GM23338 (cell line): ENCODE data around the gene FHIT. TPM values are rescaled to one million over a fixed set of nuclear protein-coding genes. Genes with fewer than 3 reads are reported as not detected.

Experiments used
- ATAC-seq: fragments of 200-7000 bp; cut with Tn5 transposase; 3 replicates; pipeline ENCODE4 v1.9.1; 2020
- DNase-seq: peaks from one replicate; pipeline ENCODE4 v3.0.0-alpha.2; 2015; ENCODE audit warnings: low spot score
- H2AFZ ChIP-seq: fragments of 200-600 bp; sonication (generic); 2 replicates; pipeline ENCODE4 v1.8.0; 2016; ENCODE audit warnings: antibody characterized with exemption, mild to moderate bottlenecking, moderate library complexity
- H3F3A ChIP-seq: fragments of 200-600 bp; sonication (generic); replicated peaks from 2 replicates; pipeline ENCODE4 v1.8.0; 2017; ENCODE audit warnings: antibody characterized with exemption, mixed run types, low read depth
- H3K27ac ChIP-seq: fragments of 200-600 bp; sonication (generic); 2 replicates; pipeline ENCODE4 v1.6.1; 2016; ENCODE audit warnings: low read depth
- H3K27me3 ChIP-seq: fragments of 200-600 bp; sonication (generic); 2 replicates; pipeline ENCODE4 v1.8.0; 2016; ENCODE audit warnings: mild to moderate bottlenecking, mixed run types, moderate library complexity; ENCODE audit not compliant: insufficient read depth
- H3K36me3 ChIP-seq: fragments of 200-600 bp; sonication (generic); 2 replicates; pipeline ENCODE4 v1.8.0; 2016; ENCODE audit warnings: mild to moderate bottlenecking; ENCODE audit not compliant: insufficient read depth
- H3K4me1 ChIP-seq: fragments of 200-600 bp; sonication (generic); 2 replicates; pipeline ENCODE4 v1.8.0; 2016; ENCODE audit warnings: mild to moderate bottlenecking, moderate library complexity; ENCODE audit not compliant: insufficient read depth
- H3K4me2 ChIP-seq: fragments of 200-600 bp; sonication (generic); 2 replicates; pipeline ENCODE4 v1.7.1; 2017; ENCODE audit warnings: mixed run types
- H3K4me3 ChIP-seq: fragments of 200-600 bp; sonication (generic); 2 replicates; pipeline ENCODE4 v1.6.1; 2016; ENCODE audit warnings: mixed run types
- H3K79me2 ChIP-seq: fragments of 200-600 bp; sonication (generic); replicated peaks from 2 replicates; pipeline ENCODE4 v1.8.0; 2017; ENCODE audit warnings: mild to moderate bottlenecking; ENCODE audit not compliant: insufficient read depth
- H3K9me2 ChIP-seq: fragments of 200-600 bp; sonication (generic); 2 replicates; pipeline ENCODE4 v1.8.0; 2017; ENCODE audit not compliant: insufficient read depth
- H4K20me1 ChIP-seq: fragments of 200-600 bp; sonication (generic); replicated peaks from 2 replicates; pipeline ENCODE4 v1.8.0; 2017; ENCODE audit warnings: mild to moderate bottlenecking; ENCODE audit not compliant: insufficient read depth
- H3K27ac Mint-ChIP-seq: 2 replicates; pipeline ENCODE4 v1.8.0; 2020; ENCODE audit warnings: inconsistent platforms, mild to moderate bottlenecking, moderate library complexity, mixed read lengths
- H3K27me3 Mint-ChIP-seq: 3 replicates; pipeline ENCODE4 v1.8.0; 2022; ENCODE audit warnings: low read depth, mild to moderate bottlenecking, moderate library complexity, mixed read lengths, inconsistent platforms; ENCODE audit not compliant: insufficient read depth, poor library complexity
- H3K36me3 Mint-ChIP-seq: 3 replicates; pipeline ENCODE4 v1.8.0; 2021; ENCODE audit warnings: low read depth, mild to moderate bottlenecking, inconsistent platforms, moderate library complexity, mixed read lengths
- H3K4me1 Mint-ChIP-seq: 3 replicates; pipeline ENCODE4 v1.8.0; 2020; ENCODE audit warnings: mild to moderate bottlenecking, inconsistent platforms, mixed read lengths
- H3K4me3 Mint-ChIP-seq: 3 replicates; pipeline ENCODE4 v1.8.0; 2021; ENCODE audit warnings: moderate library complexity, mild to moderate bottlenecking, inconsistent platforms, mixed read lengths
- H3K9me3 Mint-ChIP-seq: 3 replicates; pipeline ENCODE4 v1.8.0; 2020; ENCODE audit warnings: moderate library complexity, mild to moderate bottlenecking, inconsistent platforms, mixed read lengths
- CREB1 ChIP-seq: fragments of 250-450 bp; sonication (Bioruptor Pico); IDR thresholded peaks from 2 replicates; pipeline ENCODE4 v1.5.0; 2020; ENCODE audit warnings: low read depth, mild to moderate bottlenecking, moderate library complexity
- EZH2 ChIP-seq: fragments of 200-600 bp; sonication (generic); IDR thresholded peaks from one replicate; pipeline ENCODE4 v1.8.0; 2017; ENCODE audit warnings: antibody characterized with exemption, mild to moderate bottlenecking, low read depth; ENCODE audit not compliant: unreplicated experiment
- EZH2phosphoT487 ChIP-seq: fragments of 200-600 bp; sonication (generic); IDR thresholded peaks from one replicate; pipeline ENCODE4 v1.8.1; 2018; ENCODE audit warnings: antibody characterized with exemption; ENCODE audit not compliant: unreplicated experiment
- JUNB ChIP-seq: IDR thresholded peaks from one replicate; pipeline ENCODE4 v1.6.1; 2016; ENCODE audit warnings: antibody characterized with exemption; ENCODE audit not compliant: unreplicated experiment
- NANOG ChIP-seq: IDR thresholded peaks from 2 replicates; pipeline ENCODE4 v1.6.1; 2016; ENCODE audit warnings: antibody characterized with exemption, borderline replicate concordance
- POLR2AphosphoS5 ChIP-seq: IDR thresholded peaks from 2 replicates; pipeline ENCODE4 v1.6.1; 2016; ENCODE audit warnings: antibody characterized with exemption, low read depth
- REST ChIP-seq: IDR thresholded peaks from one replicate; pipeline ENCODE4 v1.6.1; 2018; ENCODE audit warnings: antibody characterized with exemption; ENCODE audit not compliant: unreplicated experiment
- ZNF114 ChIP-seq: fragments of 250-450 bp; sonication (Bioruptor Pico); IDR thresholded peaks from 2 replicates; pipeline ENCODE4 v1.5.0; 2020; ENCODE audit warnings: mild to moderate bottlenecking, moderate library complexity
- ZNF331 ChIP-seq: fragments of 250-450 bp; sonication (Bioruptor Pico); IDR thresholded peaks from 2 replicates; pipeline ENCODE4 v1.5.0; 2020; ENCODE audit warnings: low read depth, mild to moderate bottlenecking, moderate library complexity
- ZNF462 ChIP-seq: fragments of 250-450 bp; sonication (Bioruptor Pico); IDR thresholded peaks from 2 replicates; pipeline ENCODE4 v1.5.0; 2020; ENCODE audit warnings: mild to moderate bottlenecking, moderate library complexity
- polyA plus RNA-seq: library from polyadenylated mRNA; unstranded; fragments of >200 nt; fragmentation: Nextera tagmentation; extraction: Ambion mirVana; gene quantifications from 2 replicates; pipeline ENCODE4 v1.2.1, GENCODE V29; 2016
- total RNA-seq: library from RNA; depleted of rRNA; stranded (reverse); fragments of >200 nt; shearing (Covaris generic); gene quantifications from 2 replicates; pipeline ENCODE4 v1.2.3, GENCODE V29; 2014
- TF ChIP-seq, protein P1 (sequence below), 2 experiments: fragments of 200-600 bp in 1 of 2; sonication (generic) in 1 of 2; conservative IDR thresholded peaks; 2 replicates each; pipeline versions ENCODE4 v1.5.1 to v1.6.1; 2016 to 2017; ENCODE audit warnings: antibody characterized with exemption in 2 of 2, low read depth in 2 of 2, mild to moderate bottlenecking in 2 of 2, moderate library complexity in 1 of 2

Gene FHIT
- total and polyA plus RNA-seq, 2 experiments from 2014 or later, result 3.0 to 8.3 TPM

DNA sequence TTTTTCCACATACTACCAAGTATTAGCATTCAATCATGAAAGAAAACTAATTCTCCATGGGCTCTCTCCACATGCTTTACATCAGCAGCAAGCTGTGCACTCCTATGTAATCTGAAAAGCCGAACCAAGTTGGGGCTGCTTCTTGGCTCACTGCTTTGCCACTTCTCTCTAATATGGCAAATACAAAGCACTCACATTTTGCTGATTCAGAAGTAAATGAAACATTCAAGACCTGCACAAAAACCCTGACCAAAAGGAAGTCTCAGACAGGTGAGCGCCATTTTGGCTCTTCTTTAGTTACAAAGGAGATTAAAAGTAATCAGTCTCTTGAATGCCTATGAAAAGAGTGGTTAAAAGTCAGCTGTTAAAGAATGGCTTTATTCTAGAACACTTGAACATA is 915.2 kb downstream of the FHIT start:
- Mint-ChIP-seq H3K4me3 (no peak overlapping the region), H3K27ac (no peak overlapping the region), H3K9me3 (no peaks in the 10 kb centered on the region), H3K36me3 (no peaks in the 10 kb centered on the region), H3K27me3 (no peaks in the 10 kb centered on the region), H3K4me1 (no peaks in the 10 kb centered on the region)
- no peak overlapping the region for H3K4me2 ChIP-seq
- no peaks in the 10 kb centered on the region for H3F3A ChIP-seq
- ATAC-seq, result no peak
- DNase-seq, result no peak
- H3K79me2 ChIP-seq, result no peaks in the 10 kb centered on the region
- TF ChIP-seq NANOG, result no peak
- no peak overlapping the region for H3K4me3 ChIP-seq
- H3K9me2 ChIP-seq, result peaks cover 20% of the 10 kb centered on the region
- no peak overlapping the region for H2AFZ ChIP-seq
- H3K4me1 ChIP-seq, result no peaks in the 10 kb centered on the region
- no peak overlapping the region for H3K27ac ChIP-seq
- H3K27me3 ChIP-seq, result no peaks in the 10 kb centered on the region
- no peaks in the 10 kb centered on the region for H3K36me3 ChIP-seq
- H4K20me1 ChIP-seq, result no peaks in the 10 kb centered on the region

GRCh38 chr3:60333710-60334109 is 917.5 kb downstream of the FHIT start:
- ATAC-seq, result no peak
- no peak overlapping the region for H3K4me3 Mint-ChIP-seq
- no peaks in the 10 kb centered on the region for H3K36me3 Mint-ChIP-seq
- Histone ChIP-seq H3K4me2 (no peak overlapping the region), H2AFZ (no peak overlapping the region), H3K4me3 (no peak overlapping the region), H4K20me1 (no peaks in the 10 kb centered on the region), H3F3A (no peaks in the 10 kb centered on the region), H3K27me3 (no peaks in the 10 kb centered on the region), H3K4me1 (no peaks in the 10 kb centered on the region), H3K9me2 (peaks cover 18% of the 10 kb centered on the region; the same call in 1 of the 2 replicates), H3K27ac (no peak overlapping the region), H3K36me3 (no peaks in the 10 kb centered on the region), H3K79me2 (no peaks in the 10 kb centered on the region)
- no peaks in the 10 kb centered on the region for H3K27me3 Mint-ChIP-seq
- no peaks in the 10 kb centered on the region for H3K9me3 Mint-ChIP-seq
- no peak for DNase-seq
- H3K4me1 Mint-ChIP-seq, result no peaks in the 10 kb centered on the region
- no peak overlapping the region for H3K27ac Mint-ChIP-seq
- TF ChIP-seq ZNF114 (CRISPR knock-in tag) (no peak), NANOG (no peak), JUNB (no peak), EZH2phosphoT487 (no peak), ZNF462 (CRISPR knock-in tag) (no peak), REST (no peak), ZNF331 (CRISPR knock-in tag) (no peak), CREB1 (CRISPR knock-in tag) (no peak), EZH2 (no peak), POLR2AphosphoS5 (no peak)
- TF ChIP-seq, protein P1, sequence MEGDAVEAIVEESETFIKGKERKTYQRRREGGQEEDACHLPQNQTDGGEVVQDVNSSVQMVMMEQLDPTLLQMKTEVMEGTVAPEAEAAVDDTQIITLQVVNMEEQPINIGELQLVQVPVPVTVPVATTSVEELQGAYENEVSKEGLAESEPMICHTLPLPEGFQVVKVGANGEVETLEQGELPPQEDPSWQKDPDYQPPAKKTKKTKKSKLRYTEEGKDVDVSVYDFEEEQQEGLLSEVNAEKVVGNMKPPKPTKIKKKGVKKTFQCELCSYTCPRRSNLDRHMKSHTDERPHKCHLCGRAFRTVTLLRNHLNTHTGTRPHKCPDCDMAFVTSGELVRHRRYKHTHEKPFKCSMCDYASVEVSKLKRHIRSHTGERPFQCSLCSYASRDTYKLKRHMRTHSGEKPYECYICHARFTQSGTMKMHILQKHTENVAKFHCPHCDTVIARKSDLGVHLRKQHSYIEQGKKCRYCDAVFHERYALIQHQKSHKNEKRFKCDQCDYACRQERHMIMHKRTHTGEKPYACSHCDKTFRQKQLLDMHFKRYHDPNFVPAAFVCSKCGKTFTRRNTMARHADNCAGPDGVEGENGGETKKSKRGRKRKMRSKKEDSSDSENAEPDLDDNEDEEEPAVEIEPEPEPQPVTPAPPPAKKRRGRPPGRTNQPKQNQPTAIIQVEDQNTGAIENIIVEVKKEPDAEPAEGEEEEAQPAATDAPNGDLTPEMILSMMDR (conservative IDR thresholded peaks at IDR 0.05; ENCODE audit: low read depth in 2 of 2), result no peak
